Measurements from ENCODE around the gene CPXM1.
"Not testable (repeated sequence)": the region's sequence is repeated elsewhere in the genome, so short reads cannot be mapped to it uniquely, and the experiment has no call there.

The CPXM1 gene

DNA sequence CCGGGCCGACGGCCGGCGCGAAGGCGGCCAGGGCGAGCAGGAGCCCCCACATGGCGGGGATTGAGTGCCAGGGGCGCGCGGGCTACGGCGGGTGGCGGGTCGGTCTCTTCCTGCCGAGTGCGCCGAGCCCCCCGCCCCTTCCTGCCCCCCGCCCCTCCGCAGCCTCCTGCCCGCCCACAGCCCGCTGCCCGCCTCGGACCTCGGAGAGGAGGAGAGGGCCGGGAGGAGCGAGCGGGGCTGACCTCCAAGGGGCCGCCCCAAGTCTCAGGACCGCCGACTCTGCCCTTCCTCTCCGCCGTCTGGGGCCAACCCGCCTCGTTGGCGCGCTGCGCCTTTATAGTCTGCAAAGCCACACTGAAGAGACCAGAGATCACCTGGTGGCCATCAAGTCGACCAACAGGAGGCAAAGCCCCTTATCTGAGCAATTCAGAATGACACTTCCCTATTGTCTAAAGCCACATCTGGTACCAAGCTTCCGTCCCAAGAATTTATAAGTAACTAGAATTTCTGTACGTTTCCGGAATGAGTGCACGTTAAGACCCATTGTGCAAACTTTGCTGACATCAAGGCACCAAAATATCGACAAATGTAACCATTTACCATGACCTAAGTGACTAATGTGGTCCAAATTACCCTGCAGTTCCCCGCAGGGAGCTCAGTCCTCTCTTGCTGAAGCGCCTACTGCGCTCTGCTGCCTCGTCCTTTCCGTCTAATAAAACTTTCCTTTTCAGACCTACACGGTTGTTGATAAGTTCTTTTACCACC lies at the start of gene CPXM1:
Gene CPXM1, minus strand, starts transcription at position 107 of the 765 bp plus-strand sequence. Its CDS starts 55 bp downstream, at position 52.
- peak; percentile 55 for DNase-seq (ENCODE audit: low spot score)

DNA sequence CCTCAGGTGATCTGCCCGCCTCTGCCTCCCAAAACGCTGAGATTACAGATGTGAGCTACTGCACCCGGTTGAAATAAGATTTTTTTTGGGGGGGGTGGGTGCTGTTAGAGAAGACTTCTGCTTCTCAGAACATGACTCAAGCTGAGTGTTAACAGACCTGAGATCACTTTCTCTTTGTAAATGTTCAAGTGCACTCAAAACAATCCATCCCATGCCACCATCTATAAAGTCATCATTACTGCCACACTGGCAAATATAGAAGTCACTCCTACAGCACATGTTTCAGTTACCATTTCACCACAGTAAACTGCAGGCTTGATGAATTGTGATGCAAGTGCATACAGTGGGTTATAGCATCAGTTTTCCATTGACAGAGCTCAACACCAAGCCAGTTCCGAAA lies 49.1 kb upstream of the CPXM1 start:
- DNase-seq (ENCODE audit: low spot score), result no peak

DNA sequence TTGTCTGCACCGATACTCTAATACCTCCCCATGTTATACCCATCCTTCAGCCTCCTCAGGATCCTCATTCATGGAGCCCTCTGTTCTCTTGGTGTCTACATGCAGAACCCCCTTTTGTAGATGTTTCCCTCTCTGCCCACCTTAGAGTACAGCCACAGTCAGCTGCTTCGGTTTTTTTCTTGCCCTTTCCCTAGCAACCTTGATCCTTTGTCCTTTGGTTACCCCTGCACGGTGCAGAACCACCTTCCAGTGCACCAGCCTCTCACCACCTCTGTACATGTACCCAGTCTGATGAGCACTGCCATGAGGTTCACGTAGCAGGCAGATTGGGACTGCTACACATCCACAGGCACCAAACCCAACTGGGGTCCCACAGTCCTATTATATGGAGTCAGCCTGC lies 47.4 kb upstream of the CPXM1 start:
- no peak for DNase-seq (ENCODE audit: low spot score)

DNA sequence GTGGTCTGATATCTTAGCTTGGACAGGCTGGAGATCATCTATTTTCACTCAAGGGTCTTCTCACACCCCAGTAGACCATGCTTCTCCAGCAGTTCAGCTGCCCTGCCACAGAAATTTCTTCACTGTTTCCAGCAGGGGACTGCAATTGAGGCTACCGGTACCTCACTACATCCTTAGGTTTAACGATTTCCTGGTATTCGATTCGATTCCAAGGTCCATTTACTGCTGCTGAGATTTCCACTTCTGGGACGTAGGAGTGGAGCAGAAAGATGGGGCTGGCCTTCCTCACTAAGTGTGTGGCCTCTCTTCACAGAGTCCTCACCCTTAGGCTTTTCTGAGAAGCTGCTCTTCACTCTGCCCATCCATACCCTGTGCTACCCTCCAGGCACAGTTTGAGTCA lies 46.3 kb upstream of the CPXM1 start:
- DNase-seq (ENCODE audit: low spot score), result no peak

DNA sequence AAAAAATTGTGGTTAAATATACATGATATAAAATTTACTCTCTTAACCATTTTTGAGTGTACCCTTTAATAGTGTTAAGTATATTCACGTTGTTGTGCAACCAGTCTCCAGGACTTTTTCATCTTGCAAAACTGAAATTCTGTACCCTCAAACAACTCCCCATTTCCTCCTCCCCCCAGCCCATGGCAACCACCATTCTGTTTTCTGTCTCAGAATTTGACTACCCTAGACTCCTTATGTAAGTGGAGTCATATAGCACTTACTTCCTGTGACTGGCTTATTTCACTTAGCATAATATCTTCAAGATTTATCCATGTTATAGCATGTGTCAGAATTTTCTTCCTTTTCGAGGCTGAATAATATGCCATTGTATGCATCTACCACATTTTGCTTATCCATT lies 45.2 kb upstream of the CPXM1 start:
- no peak for DNase-seq (ENCODE audit: low spot score)

GRCh38 chr20:2840967-2841531 lies 40.6 kb upstream of the CPXM1 start:
- DNase-seq (ENCODE audit: low spot score), result peak; percentile 53

GRCh38 chr20:2840138-2840966 lies 39.9 kb upstream of the CPXM1 start, which contains the start of the genes PCED1A and VPS16:
PCED1A (minus strand) TSS chr20:2840655; CDS start chr20:2839912, 743 bp downstream.
VPS16 (plus strand) TSS chr20:2840745; CDS start chr20:2840775, 30 bp downstream.
- DNase-seq (ENCODE audit: low spot score), result peak; percentile 94

DNA sequence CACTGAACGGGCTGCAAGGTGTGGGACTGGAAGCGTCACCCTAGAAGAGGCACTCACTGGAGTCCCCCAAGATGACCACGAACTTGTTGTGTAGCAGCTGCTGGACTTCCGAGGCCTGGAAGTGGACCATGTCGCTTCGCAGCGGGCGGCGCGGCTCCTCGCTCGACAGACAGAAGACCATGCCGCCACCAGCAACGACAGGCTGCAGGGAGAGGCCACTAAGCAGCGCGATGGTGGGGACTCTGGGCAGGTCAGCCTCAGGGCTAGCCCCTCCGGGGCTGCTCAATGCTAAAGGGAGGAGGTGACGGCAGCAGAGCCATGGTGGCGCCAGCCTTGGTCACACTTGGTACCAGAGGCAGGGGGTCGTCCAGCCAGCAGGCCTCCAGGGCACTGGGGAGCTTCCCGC lies 39.3 kb upstream of the CPXM1 start:
- DNase-seq (ENCODE audit: low spot score), result no peak

GRCh38 chr20:2838847-2839671 lies 38.6 kb upstream of the CPXM1 start:
- no peak for DNase-seq (ENCODE audit: low spot score)

DNA sequence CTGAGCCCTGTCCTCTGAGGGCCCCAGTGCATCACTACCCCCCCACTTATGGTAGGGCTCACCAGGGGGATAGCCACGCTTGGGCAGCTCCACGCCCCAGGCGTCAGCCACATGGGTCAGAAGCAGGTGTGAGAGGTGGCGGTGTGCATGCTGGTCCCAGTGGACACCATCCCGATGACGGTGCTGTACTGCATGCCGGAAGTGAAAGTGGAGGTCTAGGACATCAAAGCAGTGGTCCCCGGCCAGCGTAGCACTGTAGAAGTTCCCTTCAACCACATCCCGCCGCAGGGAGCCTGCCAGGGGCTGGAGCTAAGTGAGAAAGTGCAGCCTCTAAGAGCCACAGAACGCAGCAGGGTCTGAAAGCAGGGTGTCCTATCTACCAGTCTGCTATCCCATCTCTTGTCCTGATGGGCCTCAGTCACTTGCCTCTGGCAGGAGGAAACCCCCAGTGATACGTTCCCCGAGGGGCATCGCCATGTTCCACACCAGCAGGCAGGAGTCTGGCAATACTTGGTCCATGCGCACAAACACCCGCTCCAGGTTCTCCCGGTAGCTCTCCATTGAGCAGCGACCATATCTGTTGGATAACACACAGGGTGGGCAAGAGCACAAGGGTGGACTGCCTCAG lies 37.9 kb upstream of the CPXM1 start:
- no peak for DNase-seq (ENCODE audit: low spot score)

DNA sequence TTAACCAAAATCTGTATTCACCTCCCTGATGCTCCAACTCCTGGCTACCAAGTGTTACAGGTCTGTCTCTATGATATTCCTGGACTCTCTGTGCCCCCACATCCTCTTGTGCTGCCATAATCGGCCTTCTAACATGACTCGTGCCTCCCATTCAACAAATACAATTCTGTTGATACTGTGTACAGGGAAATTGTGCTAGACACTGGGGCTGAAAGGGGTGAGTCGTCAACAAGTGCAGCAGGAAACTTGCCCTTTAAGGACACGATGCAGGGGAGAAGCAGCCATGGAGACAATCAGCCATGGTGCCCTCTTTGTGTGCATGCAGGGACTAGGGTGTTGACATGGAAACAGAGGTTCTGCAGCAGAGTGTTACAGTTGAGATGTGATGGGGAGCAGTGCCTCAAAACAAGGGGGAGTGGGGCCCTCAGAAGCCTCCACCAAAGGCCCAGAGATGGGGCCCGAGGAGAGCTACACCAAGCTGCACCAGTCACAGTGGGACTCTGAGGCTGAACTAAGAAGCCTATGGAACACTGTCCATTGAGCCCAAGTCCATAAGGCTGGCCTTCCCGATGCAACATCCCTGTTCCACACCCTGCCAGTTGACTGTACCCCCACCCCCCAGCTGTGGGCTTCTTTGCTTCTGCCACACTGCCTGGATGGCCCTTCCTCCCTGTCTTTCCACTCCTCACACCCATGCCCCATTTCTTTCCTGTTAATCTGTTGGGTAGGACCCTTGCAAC lies 37.0 kb upstream of the CPXM1 start:
- DNase-seq (ENCODE audit: low spot score), result no peak

DNA sequence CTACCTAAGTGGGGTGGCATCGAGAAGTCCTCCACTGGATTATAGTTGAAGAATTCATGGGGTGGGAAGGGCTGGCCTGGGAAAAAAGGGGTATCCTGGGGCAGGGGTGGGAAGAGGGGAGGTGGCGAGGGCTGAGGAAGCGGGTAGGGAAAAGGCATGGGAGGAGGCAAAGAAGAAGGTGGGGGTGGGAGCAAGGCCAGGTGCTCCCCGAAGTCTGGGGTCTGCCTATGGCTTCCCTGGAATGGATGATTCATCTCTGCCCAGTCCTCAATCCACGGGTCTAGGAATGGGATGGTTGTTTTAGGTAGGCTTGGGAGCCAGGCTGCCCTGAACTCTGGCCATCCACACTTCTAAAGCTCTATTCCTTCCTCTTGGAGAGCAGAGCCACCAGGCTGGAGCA lies 35.6 kb upstream of the CPXM1 start:
- DNase-seq (ENCODE audit: low spot score), result no peak

DNA sequence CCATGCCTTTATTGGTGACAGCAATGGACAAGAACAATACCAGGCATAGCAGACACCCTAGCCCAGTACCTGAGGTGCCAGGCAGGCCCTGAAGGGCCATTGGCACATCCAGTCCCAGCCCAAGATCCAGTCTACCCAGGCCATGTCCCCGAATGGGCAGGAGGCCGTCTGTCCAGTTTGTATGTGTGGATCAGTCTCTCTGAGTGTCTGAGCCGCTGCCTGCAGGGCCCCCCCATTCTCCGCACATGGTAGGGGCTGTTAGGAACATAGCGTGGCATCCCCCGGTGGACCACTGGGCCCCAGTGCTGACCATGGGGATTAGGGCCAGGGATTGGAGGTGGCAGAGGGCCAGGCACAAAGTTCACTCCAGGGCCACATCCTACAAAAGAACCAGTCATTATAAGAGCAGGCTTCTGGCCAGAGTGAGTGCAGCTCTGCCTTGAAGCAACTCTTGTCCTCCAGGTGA lies 34.9 kb upstream of the CPXM1 start:
- no peak for DNase-seq (ENCODE audit: low spot score)

DNA sequence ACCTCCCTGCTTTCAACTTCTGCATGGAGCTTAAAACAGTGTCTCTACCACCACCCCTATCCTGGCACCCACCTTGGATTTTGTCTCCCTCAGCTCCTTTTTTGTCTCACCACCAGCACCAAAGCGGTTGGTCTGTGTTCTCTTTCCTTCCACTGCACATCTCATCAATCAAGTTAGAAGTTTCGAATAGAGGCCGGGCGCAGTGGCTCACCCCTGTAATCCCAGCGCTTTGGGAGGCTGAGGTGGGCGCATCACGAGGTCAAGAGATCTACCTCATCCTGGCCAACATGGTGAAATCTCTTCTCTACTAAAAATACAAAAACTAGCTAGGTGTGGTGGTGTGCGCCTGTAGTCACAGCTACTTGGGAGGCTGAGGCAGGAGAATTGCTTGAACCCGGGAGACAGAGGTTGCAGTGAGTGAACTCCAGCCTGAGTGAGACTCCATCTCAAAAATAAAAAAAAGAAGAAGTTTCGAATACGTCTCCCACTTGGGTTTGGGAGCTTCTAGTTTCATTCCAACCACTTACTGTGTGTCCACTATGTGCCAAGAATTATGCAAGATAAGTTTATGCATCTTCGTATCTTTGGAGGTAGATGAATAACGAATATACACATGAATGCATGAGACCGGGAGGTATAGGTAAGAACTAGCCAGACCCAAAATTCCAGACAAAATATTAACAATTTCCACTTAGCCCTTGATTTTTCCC lies 34.1 kb upstream of the CPXM1 start:
- DNase-seq (ENCODE audit: low spot score), result no peak

DNA sequence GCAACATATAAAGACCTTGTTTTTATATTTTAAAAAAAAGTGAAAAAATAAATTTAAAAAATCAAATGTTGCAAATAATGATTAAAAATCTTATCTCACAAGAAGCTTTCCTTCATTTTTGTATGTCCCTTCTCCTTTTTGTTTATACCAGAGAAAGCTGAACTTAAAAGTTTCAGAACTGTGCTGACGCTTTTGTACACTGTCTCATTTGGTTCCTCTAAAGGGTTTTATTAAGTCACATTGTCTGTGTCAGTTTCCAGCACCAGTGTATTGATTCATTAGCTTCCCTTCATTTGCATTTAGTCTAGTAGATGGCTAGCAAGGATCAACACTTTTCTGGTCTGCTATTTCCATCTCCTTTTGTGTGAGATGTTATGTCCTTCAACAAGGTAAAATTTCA lies 33.3 kb upstream of the CPXM1 start:
- DNase-seq (ENCODE audit: low spot score), result no peak

- DNase-seq (ENCODE audit: low spot score), result not testable (repeated sequence)
Observed at GRCh38 chr20:2831206-2831605, 30.8 kb upstream of the CPXM1 start.

GRCh38 chr20:2829376-2829775 lies 28.9 kb upstream of the CPXM1 start:
- DNase-seq (ENCODE audit: low spot score), result no peak

DNA sequence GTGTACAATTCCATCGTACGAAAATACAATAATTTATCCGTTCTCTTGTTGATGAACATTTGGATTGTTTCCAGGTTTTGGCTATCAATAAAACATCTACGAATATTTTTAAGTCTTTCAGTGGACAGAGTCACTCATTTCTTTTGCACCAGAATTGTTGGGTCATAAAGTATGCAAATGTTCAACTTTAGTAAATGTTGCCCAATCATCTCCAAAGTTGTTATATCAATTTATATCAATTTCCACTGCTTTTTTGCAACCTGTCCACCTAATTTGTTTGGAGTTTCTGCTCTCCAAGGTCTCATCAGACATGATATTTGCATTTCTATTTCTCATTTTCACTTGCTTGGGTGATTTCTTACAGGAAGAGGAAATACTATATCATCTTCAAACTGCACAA lies 26.2 kb upstream of the CPXM1 start:
- no peak for DNase-seq (ENCODE audit: low spot score)

- DNase-seq (ENCODE audit: low spot score), result no peak
Observed at GRCh38 chr20:2825761-2826160, 25.3 kb upstream of the CPXM1 start.

DNA sequence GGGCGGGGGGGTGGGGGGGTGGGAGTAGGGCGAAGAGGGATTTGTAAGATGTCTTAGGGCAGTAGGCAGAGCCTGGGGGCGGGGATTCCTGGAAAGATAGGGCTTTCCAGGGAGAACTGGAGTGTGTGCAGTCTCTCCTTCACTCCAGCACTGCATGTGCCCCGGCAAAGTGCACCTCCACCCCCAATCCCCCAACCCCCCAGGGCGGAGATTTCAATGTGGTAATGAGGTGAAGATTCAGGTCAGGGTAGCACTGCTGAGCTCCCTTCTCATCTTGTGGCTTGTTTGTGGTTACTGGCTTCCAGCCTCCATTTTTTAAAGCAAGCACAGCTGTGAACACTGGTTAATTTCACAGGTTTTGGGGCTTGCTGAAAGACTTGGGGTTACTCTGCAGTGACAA lies 21.6 kb upstream of the CPXM1 start:
- no peak for DNase-seq (ENCODE audit: low spot score)

Measured in germinal center (tissue), 1 donor.